ENCODE measurements around the gene ZNF224. TPM values are rescaled to one million over a fixed set of nuclear protein-coding genes. Genes with fewer than 3 reads are reported as not detected.

The ZNF224 gene
- polyA plus RNA-seq, 1 donor from 2014 or later: 12.4 TPM

Other genes with a start within 250 kb of the ZNF224 start
- 3.1 TPM for gene ZNF404, start 210.4 kb upstream of the ZNF224 start, polyA plus RNA-seq
- gene ZNF45, start 159.1 kb upstream of the ZNF224 start, polyA plus RNA-seq: 10.7 TPM
- 0.98 TPM for gene ZNF221, start 143.1 kb upstream of the ZNF224 start, polyA plus RNA-seq
- 2.3 TPM for gene ZNF155, start 110.2 kb upstream of the ZNF224 start, polyA plus RNA-seq
- 4.7 TPM for gene ZNF230, start 91.4 kb upstream of the ZNF224 start, polyA plus RNA-seq
- 6.2 TPM for gene ZNF222, start 69.0 kb upstream of the ZNF224 start, polyA plus RNA-seq
- 1.5 TPM for gene ZNF223, start 42.3 kb upstream of the ZNF224 start, polyA plus RNA-seq
- 0.69 TPM for gene ZNF284, start 22.2 kb upstream of the ZNF224 start, polyA plus RNA-seq
- gene ZNF225, start 19.0 kb downstream of the ZNF224 start, polyA plus RNA-seq: 1.9 TPM
- 8.6 TPM for gene ZNF234, start 47.2 kb downstream of the ZNF224 start, polyA plus RNA-seq
- gene ZNF226, start 70.7 kb downstream of the ZNF224 start, polyA plus RNA-seq: 24.2 TPM
- 16.4 TPM for gene ZNF227, start 118.2 kb downstream of the ZNF224 start, polyA plus RNA-seq
- 1.2 TPM for gene ZNF233, start 165.5 kb downstream of the ZNF224 start, polyA plus RNA-seq
- 3.1 TPM for gene ZNF235, start 210.7 kb downstream of the ZNF224 start, polyA plus RNA-seq

Data from IgD-negative memory B cell (primary cell).